Measurements from ENCODE around the gene ARHGAP18.
A peak's percentile ranks its signal among the peaks of the same experiment; 100 is the strongest.

The ARHGAP18 gene

GRCh38 chr6:129662980-129663431 is 47.0 kb downstream of the ARHGAP18 start:
- no peak for DNase-seq

- no peak for DNase-seq
Measured at GRCh38 chr6:129662406-129662766, 47.6 kb downstream of the ARHGAP18 start.

- DNase-seq = no peak
Measured at GRCh38 chr6:129661536-129662405, 48.2 kb downstream of the ARHGAP18 start.

GRCh38 chr6:129660346-129660676 is 49.7 kb downstream of the ARHGAP18 start:
- DNase-seq = no peak

GRCh38 chr6:129659590-129660345 is 50.2 kb downstream of the ARHGAP18 start:
- peak in 1 of 2 donors; percentile 62 for DNase-seq

GRCh38 chr6:129659167-129659566 is 50.8 kb downstream of the ARHGAP18 start:
- DNase-seq = no peak

GRCh38 chr6:129657483-129657882 is 52.5 kb downstream of the ARHGAP18 start:
- DNase-seq = no peak

- peak in 1 of 2 donors; percentile 16 for DNase-seq
Measured at GRCh38 chr6:129655334-129655733, 54.6 kb downstream of the ARHGAP18 start.

GRCh38 chr6:129653746-129654145 is 56.2 kb downstream of the ARHGAP18 start:
- no peak for DNase-seq

GRCh38 chr6:129653229-129653628 is 56.7 kb downstream of the ARHGAP18 start:
- no peak for DNase-seq

- no peak for DNase-seq
Measured at GRCh38 chr6:129651291-129651691, 58.7 kb downstream of the ARHGAP18 start.

GRCh38 chr6:129648819-129649491 is 61.0 kb downstream of the ARHGAP18 start:
- no peak for DNase-seq

- no peak for DNase-seq
Measured at GRCh38 chr6:129647044-129647443, 62.9 kb downstream of the ARHGAP18 start.

GRCh38 chr6:129646642-129647041 is 63.3 kb downstream of the ARHGAP18 start:
- no peak for DNase-seq

GRCh38 chr6:129645830-129646579 is 64.0 kb downstream of the ARHGAP18 start:
- DNase-seq = no peak

GRCh38 chr6:129645106-129645829 is 64.7 kb downstream of the ARHGAP18 start:
- peak in 1 of 2 donors; percentile 23 for DNase-seq

- no peak for DNase-seq
Measured at GRCh38 chr6:129644567-129645015, 65.4 kb downstream of the ARHGAP18 start.

GRCh38 chr6:129643968-129644367 is 66.0 kb downstream of the ARHGAP18 start:
- DNase-seq = no peak

- DNase-seq = no peak
Measured at GRCh38 chr6:129643176-129643575, 66.8 kb downstream of the ARHGAP18 start.

- no peak for DNase-seq
Measured at GRCh38 chr6:129642322-129642721, 67.7 kb downstream of the ARHGAP18 start.

GRCh38 chr6:129641344-129641743 is 68.6 kb downstream of the ARHGAP18 start:
- DNase-seq = no peak

- DNase-seq = no peak
Measured at GRCh38 chr6:129638686-129639085, 71.3 kb downstream of the ARHGAP18 start.

Measured in bone marrow (tissue), 2 donors.